DMS153 (cell line): ENCODE data around the gene C11orf16.
"Not testable (repeated sequence)": the region's sequence is repeated elsewhere in the genome, so short reads cannot be mapped to it uniquely, and the experiment has no call there.

ENCODE experiments used
- DNase-seq: peaks from one replicate; lab custom pipeline; 2025; lab: John Stamatoyannopoulos, UW

The C11orf16 gene

GRCh38 chr11:8937159-8937558, 4.4 kb upstream of the C11orf16 start:
- no peak for DNase-seq

GRCh38 chr11:8935789-8936188, 3.0 kb upstream of the C11orf16 start:
- not testable (repeated sequence) for DNase-seq

- no peak for DNase-seq
These were observed 2.2 kb upstream of the C11orf16 start for GRCh38 chr11:8934742-8935488.

GRCh38 chr11:8933931-8934330, 1.2 kb upstream of the C11orf16 start:
- no peak for DNase-seq

GRCh38 chr11:8930456-8931175, 2.1 kb downstream of the C11orf16 start:
- no peak for DNase-seq

GRCh38 chr11:8928981-8929615, 3.6 kb downstream of the C11orf16 start:
- no peak for DNase-seq

GRCh38 chr11:8928205-8928604, 4.5 kb downstream of the C11orf16 start:
- DNase-seq = no peak

GRCh38 chr11:8927233-8927632, 5.5 kb downstream of the C11orf16 start:
- no peak for DNase-seq

- no peak for DNase-seq
These were observed 6.5 kb downstream of the C11orf16 start for GRCh38 chr11:8926236-8926635.

GRCh38 chr11:8925711-8926110, 7.0 kb downstream of the C11orf16 start:
- no peak for DNase-seq

- DNase-seq = no peak
These were observed 10.1 kb downstream of the C11orf16 start for GRCh38 chr11:8922691-8923090.

GRCh38 chr11:8917157-8917825, 15.5 kb downstream of the C11orf16 start:
- no peak for DNase-seq

- no peak for DNase-seq
These were observed 18.1 kb downstream of the C11orf16 start for GRCh38 chr11:8914661-8915018.

GRCh38 chr11:8913961-8914660, 18.6 kb downstream of the C11orf16 start:
- DNase-seq = no peak

- DNase-seq = peak; percentile 94
These were observed 21.5 kb downstream of the C11orf16 start, which contains the start of gene AKIP1 for GRCh38 chr11:8911029-8911823. Gene AKIP1, plus strand, starts transcription at chr11:8911189. Its CDS starts 261 bp downstream, at chr11:8911450.

- no peak for DNase-seq
These were observed 22.1 kb downstream of the C11orf16 start for GRCh38 chr11:8910649-8911026.

GRCh38 chr11:8908099-8908498, 24.6 kb downstream of the C11orf16 start:
- no peak for DNase-seq

GRCh38 chr11:8907116-8907515, 25.6 kb downstream of the C11orf16 start:
- no peak for DNase-seq

- no peak for DNase-seq
These were observed 27.1 kb downstream of the C11orf16 start for GRCh38 chr11:8905528-8906165.

- no peak for DNase-seq
These were observed 33.5 kb downstream of the C11orf16 start for GRCh38 chr11:8899119-8899753.
